WTC11 (cell line): ENCODE results near the gene SLC7A6. TPM values are rescaled to one million over a fixed set of nuclear protein-coding genes. Genes with fewer than 3 reads are reported as not detected.
"Not testable (repeated sequence)": the region's sequence is repeated elsewhere in the genome, so short reads cannot be mapped to it uniquely, and the experiment has no call there.

Experiments
- ATAC-seq: fragments of 200-7000 bp; cut with Tn5 transposase; 2 replicates; pipeline ENCODE4 v1.10.0; 2021; ENCODE audit warnings: mild to moderate bottlenecking, moderate library complexity
- CTCF ChIA-PET: fragments of 300-600 bp; sonication (Branson Sonifier 250); formaldehyde crosslinking; loops from one replicate; lab custom pipeline; 2021; ENCODE audit warnings: antibody characterized with exemption; lab: Charles Lee
- POLR2A ChIA-PET: fragments of 350-600 bp; sonication (Branson Sonifier 250); formaldehyde crosslinking; loops from one replicate; lab custom pipeline; 2021; ENCODE audit warnings: antibody characterized with exemption; lab: Charles Lee
- DNase-seq: peaks from one replicate; pipeline ENCODE4 v3.0.0; 2021; ENCODE audit warnings: low spot score
- H3K27ac Mint-ChIP-seq: 2 replicates; pipeline ENCODE4 v1.8.0; 2021; ENCODE audit warnings: mixed read lengths
- H3K27me3 Mint-ChIP-seq: 2 replicates; pipeline ENCODE4 v1.8.0; 2021; ENCODE audit warnings: low read depth, mild to moderate bottlenecking, moderate library complexity, mixed read lengths
- H3K36me3 Mint-ChIP-seq: 2 replicates; pipeline ENCODE4 v1.8.0; 2021; ENCODE audit warnings: mixed read lengths
- H3K4me1 Mint-ChIP-seq: 2 replicates; pipeline ENCODE4 v1.8.0; 2022; ENCODE audit warnings: mixed read lengths
- H3K4me3 Mint-ChIP-seq: 2 replicates; pipeline ENCODE4 v1.8.0; 2021; ENCODE audit warnings: mild to moderate bottlenecking, moderate library complexity, mixed read lengths
- H3K9me3 Mint-ChIP-seq: 2 replicates; pipeline ENCODE4 v1.8.0; 2021; ENCODE audit warnings: mixed read lengths
- ESRRA ChIP-seq: sonication (generic); formaldehyde crosslinking; IDR thresholded peaks from 2 replicates; pipeline ENCODE4 v1.8.1; 2022; ENCODE audit warnings: mild to moderate bottlenecking, missing genetic modification reagents, borderline replicate concordance
- ETV6 ChIP-seq: sonication (generic); formaldehyde crosslinking; IDR thresholded peaks from 2 replicates; pipeline ENCODE4 v1.8.1; 2022; ENCODE audit warnings: mild to moderate bottlenecking, missing genetic modification reagents
- HMGA2 ChIP-seq: fragments of 250-450 bp; sonication (Bioruptor Pico); IDR thresholded peaks from 2 replicates; pipeline ENCODE4 v1.4.0; 2021; ENCODE audit warnings: mild to moderate bottlenecking, moderate library complexity
- MYBL2 ChIP-seq: sonication (generic); formaldehyde crosslinking; IDR thresholded peaks from 2 replicates; pipeline ENCODE4 v1.8.1; 2023; ENCODE audit warnings: mild to moderate bottlenecking, moderate library complexity, missing genetic modification reagents
- NFE2L1 ChIP-seq: sonication (generic); formaldehyde crosslinking; IDR thresholded peaks from 2 replicates; pipeline ENCODE4 v1.8.1; 2023; ENCODE audit warnings: missing genetic modification reagents
- RORB ChIP-seq: fragments of 250-450 bp; sonication (Bioruptor Pico); IDR thresholded peaks from 2 replicates; pipeline ENCODE4 v1.9.0; 2021; ENCODE audit warnings: mild to moderate bottlenecking
- ZNF396 ChIP-seq: fragments of 250-450 bp; sonication (Bioruptor Pico); IDR thresholded peaks from 2 replicates; pipeline ENCODE4 v1.8.0; 2021; ENCODE audit warnings: mild to moderate bottlenecking, moderate library complexity, borderline replicate concordance
- total RNA-seq: library from RNA; stranded (reverse); gene quantifications from 3 replicates; pipeline ENCODE4 v1.2.3, GENCODE V29; 2021
- TF ChIP-seq, protein P1 (sequence below): sonication (generic); formaldehyde crosslinking; IDR thresholded peaks from 2 replicates; pipeline ENCODE4 v1.8.0; 2022; ENCODE audit warnings: mild to moderate bottlenecking, missing genetic modification reagents
- TF ChIP-seq, protein P2 (sequence below): sonication (generic); formaldehyde crosslinking; IDR thresholded peaks from 2 replicates; pipeline ENCODE4 v1.8.0; 2022; ENCODE audit warnings: mild to moderate bottlenecking, missing genetic modification reagents
- TF ChIP-seq, protein P3 (sequence below): fragments of 250-450 bp; sonication (Bioruptor Pico); IDR thresholded peaks from 2 replicates; pipeline ENCODE4 v2.1.2; 2022; ENCODE audit warnings: mild to moderate bottlenecking, moderate library complexity
- TF ChIP-seq, protein P4 (sequence below): fragments of 250-450 bp; sonication (Bioruptor Pico); conservative IDR thresholded peaks from 2 replicates; pipeline ENCODE4 v1.9.0; 2021; ENCODE audit warnings: mild to moderate bottlenecking
- TF ChIP-seq, protein P5 (sequence below): fragments of 250-450 bp; sonication (Bioruptor Pico); IDR thresholded peaks from 2 replicates; pipeline ENCODE4 v1.8.0; 2021; ENCODE audit warnings: mild to moderate bottlenecking
- TF ChIP-seq, protein P6 (sequence below): sonication (generic); formaldehyde crosslinking; IDR thresholded peaks from 2 replicates; pipeline ENCODE4 v1.8.1; 2022; ENCODE audit warnings: mild to moderate bottlenecking, missing genetic modification reagents, moderate library complexity, borderline replicate concordance

The SLC7A6 gene
- total RNA-seq, 1 experiment from 2014 or later = 27.4 TPM

DNA sequence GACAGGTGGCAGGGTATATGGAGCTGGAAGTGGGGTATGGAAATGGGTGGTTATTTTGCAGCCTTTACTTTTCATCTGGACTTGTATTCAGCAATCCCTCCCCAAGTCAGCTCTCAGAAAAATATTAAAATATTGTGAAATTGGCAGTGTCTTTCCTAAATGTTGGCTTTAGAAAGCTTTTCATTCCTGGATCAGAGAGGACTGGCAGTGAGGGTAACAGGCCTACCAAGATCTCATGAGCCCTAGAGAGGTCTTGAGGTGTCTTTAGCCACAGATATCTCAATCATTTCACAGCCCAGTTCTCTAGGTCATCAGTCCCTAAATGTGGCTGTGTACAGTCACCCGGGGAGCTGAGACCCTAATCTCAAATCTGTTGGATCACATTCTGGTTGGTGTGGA, 23.9 kb downstream of the SLC7A6 start:
- TF ChIP-seq HMGA2 (CRISPR knock-in tag) = no peak
- TF ChIP-seq RORB (CRISPR knock-in tag) = no peak
- no peak for TF ChIP-seq ETV6 (CRISPR knock-in tag)
- TF ChIP-seq, protein P1, sequence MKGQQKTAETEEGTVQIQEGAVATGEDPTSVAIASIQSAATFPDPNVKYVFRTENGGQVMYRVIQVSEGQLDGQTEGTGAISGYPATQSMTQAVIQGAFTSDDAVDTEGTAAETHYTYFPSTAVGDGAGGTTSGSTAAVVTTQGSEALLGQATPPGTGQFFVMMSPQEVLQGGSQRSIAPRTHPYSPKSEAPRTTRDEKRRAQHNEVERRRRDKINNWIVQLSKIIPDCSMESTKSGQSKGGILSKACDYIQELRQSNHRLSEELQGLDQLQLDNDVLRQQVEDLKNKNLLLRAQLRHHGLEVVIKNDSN (CRISPR knock-in tag) = no peak
- TF ChIP-seq ESRRA (CRISPR knock-in tag) = no peak
- TF ChIP-seq, protein P2, sequence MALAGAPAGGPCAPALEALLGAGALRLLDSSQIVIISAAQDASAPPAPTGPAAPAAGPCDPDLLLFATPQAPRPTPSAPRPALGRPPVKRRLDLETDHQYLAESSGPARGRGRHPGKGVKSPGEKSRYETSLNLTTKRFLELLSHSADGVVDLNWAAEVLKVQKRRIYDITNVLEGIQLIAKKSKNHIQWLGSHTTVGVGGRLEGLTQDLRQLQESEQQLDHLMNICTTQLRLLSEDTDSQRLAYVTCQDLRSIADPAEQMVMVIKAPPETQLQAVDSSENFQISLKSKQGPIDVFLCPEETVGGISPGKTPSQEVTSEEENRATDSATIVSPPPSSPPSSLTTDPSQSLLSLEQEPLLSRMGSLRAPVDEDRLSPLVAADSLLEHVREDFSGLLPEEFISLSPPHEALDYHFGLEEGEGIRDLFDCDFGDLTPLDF (CRISPR knock-in tag) = no peak
- TF ChIP-seq, protein P3, sequence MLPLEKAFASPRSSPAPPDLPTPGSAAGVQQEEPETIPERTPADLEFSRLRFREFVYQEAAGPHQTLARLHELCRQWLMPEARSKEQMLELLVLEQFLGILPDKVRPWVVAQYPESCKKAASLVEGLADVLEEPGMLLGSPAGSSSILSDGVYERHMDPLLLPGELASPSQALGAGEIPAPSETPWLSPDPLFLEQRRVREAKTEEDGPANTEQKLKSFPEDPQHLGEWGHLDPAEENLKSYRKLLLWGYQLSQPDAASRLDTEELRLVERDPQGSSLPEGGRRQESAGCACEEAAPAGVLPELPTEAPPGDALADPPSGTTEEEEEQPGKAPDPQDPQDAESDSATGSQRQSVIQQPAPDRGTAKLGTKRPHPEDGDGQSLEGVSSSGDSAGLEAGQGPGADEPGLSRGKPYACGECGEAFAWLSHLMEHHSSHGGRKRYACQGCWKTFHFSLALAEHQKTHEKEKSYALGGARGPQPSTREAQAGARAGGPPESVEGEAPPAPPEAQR = no peak
- TF ChIP-seq, protein P4, sequence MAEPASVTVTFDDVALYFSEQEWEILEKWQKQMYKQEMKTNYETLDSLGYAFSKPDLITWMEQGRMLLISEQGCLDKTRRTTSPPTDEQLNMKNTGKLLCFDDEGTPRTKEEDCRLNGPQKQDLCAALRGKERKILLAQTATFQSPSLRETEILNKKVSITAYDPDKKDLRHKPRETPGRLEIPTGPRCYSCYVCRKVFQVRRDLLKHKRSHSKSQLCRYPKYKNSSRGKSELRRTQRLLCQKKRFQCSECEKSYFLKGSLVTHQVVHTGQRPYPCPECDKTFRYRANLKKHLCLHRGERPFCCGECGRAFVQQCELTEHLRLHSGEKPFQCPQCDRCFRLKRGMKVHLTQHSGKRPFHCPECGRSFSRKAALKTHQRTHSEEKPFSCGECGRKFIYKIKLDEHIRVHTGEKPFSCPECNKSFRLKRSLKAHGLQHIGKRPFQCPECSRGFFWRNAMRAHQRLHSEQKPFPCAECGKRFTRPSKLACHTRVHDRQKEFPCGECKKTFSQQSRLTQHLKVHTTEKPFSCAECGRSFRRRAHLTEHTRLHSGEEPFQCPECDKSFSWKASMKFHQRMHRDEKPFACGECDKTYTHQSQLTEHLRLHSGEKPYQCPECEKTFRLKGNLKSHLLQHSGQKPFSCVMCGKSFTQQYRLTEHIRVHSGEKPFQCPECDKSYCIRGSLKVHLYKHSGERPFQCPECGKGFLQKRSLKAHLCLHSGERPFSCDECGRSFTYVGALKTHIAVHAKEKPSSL = no peak
- no peak for TF ChIP-seq ZNF396 (CRISPR knock-in tag)
- TF ChIP-seq, protein P5, sequence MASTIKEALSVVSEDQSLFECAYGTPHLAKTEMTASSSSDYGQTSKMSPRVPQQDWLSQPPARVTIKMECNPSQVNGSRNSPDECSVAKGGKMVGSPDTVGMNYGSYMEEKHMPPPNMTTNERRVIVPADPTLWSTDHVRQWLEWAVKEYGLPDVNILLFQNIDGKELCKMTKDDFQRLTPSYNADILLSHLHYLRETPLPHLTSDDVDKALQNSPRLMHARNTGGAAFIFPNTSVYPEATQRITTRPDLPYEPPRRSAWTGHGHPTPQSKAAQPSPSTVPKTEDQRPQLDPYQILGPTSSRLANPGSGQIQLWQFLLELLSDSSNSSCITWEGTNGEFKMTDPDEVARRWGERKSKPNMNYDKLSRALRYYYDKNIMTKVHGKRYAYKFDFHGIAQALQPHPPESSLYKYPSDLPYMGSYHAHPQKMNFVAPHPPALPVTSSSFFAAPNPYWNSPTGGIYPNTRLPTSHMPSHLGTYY (CRISPR knock-in tag) = no peak
- H3K4me3 Mint-ChIP-seq = no peak overlapping the region
- no peak overlapping the region for H3K27ac Mint-ChIP-seq
- no peak for ATAC-seq
- peaks cover 28% of the 10 kb centered on the region for H3K36me3 Mint-ChIP-seq
- H3K27me3 Mint-ChIP-seq = no peaks in the 10 kb centered on the region
- DNase-seq = no peak
- POLR2A ChIA-PET = no interaction called here
- CTCF ChIA-PET = interaction anchor here (4.2 kb wide), 1 partner anchor 24 kb away, joined by 24 read pairs; the partner anchor contains the start of gene SLC7A6
- no peaks in the 10 kb centered on the region for H3K9me3 Mint-ChIP-seq
- H3K4me1 Mint-ChIP-seq = peaks cover 8% of the 10 kb centered on the region

DNA sequence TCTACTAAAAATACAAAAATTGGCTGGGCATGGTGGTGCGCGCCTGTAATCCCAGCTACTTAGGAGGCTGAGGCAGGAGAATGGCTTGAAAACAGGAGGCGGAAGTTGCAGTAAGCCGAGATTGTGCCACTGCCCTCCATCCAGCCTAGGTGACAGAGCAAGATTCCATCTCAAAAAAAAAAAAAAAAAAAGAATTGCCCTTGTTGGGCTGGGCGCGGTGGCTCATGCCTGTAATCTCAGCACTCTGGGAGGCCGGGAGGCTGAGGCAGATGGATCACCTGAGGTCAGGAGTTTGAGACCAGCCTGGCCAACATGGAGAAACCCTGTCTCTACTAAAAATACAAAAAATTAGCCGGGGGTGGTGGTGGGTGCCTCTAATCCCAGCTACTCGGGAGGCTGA, 24.5 kb downstream of the SLC7A6 start:
- POLR2A ChIA-PET, H3K4me1 Mint-ChIP-seq, DNase-seq, H3K9me3 Mint-ChIP-seq, H3K27me3 Mint-ChIP-seq, ATAC-seq, H3K27ac Mint-ChIP-seq, H3K4me3 Mint-ChIP-seq: not testable (repeated sequence)
- CTCF ChIA-PET = interaction anchor here (4.2 kb wide), 1 partner anchor 25 kb away, joined by 24 read pairs; the partner anchor contains the start of gene SLC7A6
- peaks cover 32% of the 10 kb centered on the region for H3K36me3 Mint-ChIP-seq

DNA sequence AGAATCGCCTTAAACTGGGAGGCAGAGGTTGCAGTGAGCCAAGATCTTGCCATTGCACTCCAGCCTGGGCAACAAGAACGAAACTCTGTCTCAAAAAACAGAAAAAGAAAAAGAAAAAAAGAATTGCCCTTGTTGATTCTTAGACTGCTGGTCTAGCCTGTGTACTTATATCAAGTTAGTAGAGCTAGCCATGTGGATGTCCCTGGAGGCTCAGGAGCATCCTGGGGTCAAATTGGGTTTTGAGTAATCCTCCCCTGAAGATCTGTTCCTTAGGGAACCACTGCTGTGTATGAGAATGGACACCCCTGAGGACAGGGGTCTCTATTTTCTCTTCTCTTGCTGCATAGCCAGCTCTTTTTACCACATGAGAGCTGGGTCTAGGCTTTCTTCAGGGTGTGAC, 24.9 kb downstream of the SLC7A6 start:
- Mint-ChIP-seq H3K27me3 (no peaks in the 10 kb centered on the region), H3K9me3 (no peaks in the 10 kb centered on the region), H3K4me3 (no peak overlapping the region), H3K27ac (no peak overlapping the region), H3K4me1 (peaks cover 8% of the 10 kb centered on the region), H3K36me3 (peaks cover 32% of the 10 kb centered on the region)
- TF ChIP-seq MYBL2 (CRISPR knock-in tag) = no peak
- TF ChIP-seq, protein P6, sequence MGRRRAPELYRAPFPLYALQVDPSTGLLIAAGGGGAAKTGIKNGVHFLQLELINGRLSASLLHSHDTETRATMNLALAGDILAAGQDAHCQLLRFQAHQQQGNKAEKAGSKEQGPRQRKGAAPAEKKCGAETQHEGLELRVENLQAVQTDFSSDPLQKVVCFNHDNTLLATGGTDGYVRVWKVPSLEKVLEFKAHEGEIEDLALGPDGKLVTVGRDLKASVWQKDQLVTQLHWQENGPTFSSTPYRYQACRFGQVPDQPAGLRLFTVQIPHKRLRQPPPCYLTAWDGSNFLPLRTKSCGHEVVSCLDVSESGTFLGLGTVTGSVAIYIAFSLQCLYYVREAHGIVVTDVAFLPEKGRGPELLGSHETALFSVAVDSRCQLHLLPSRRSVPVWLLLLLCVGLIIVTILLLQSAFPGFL (CRISPR knock-in tag) = no peak
- no peak for TF ChIP-seq NFE2L1
- DNase-seq (no peak), ATAC-seq (no peak)
- ChIA-PET CTCF (interaction anchor here (1.7 to 4.2 kb wide), 2 partner anchors 25 to 28 kb away, joined by 6 to 24 read pairs; partner anchors contain the start of gene SLC7A6), POLR2A (no interaction called here)
